A549 (cell line): ENCODE results near the gene DCLRE1B. TPM values are rescaled to one million over a fixed set of nuclear protein-coding genes. Genes with fewer than 3 reads are reported as not detected.

ENCODE experiments used
- ATAC-seq, 2 experiments: fragments of 200-7000 bp in 1 of 2; fragments of >200 bp in 1 of 2; cut with Nextera tagmentation in 1 of 2; cut with Tn5 transposase in 1 of 2; 3 replicates each; pipeline versions ENCODE4 v1.8.0 to v1.9.1; 2018 to 2020; ENCODE audit warnings: mild to moderate bottlenecking in 1 of 2, moderate library complexity in 1 of 2
- CTCF ChIA-PET: fragments of 300-600 bp; sonication (Branson Sonifier 250); formaldehyde crosslinking; extraction: SDS; loops from one replicate; lab custom pipeline; 2021; ENCODE audit warnings: antibody characterized with exemption, inconsistent platforms; lab: Yijun Ruan, JAX
- POLR2A ChIA-PET: fragments of 350-600 bp; formaldehyde crosslinking; extraction: SDS; loops from one replicate; lab custom pipeline; 2021; ENCODE audit warnings: antibody characterized with exemption, inconsistent platforms; lab: Yijun Ruan, JAX
- DNase-seq, 2 experiments: peaks; one replicate each; pipeline versions ENCODE4 v3.0.0 to v3.0.0-alpha.2; 2011 to 2016; ENCODE audit warnings: low read depth in 1 of 2, low spot score in 1 of 2
- FAIRE-seq: peaks from 2 replicates; lab custom pipeline; 2011; peaks lifted over from hg19 to GRCh38; lab: Jason Lieb, UNC
- H3K27ac ChIP-seq, 2 experiments: fragments of >200 bp; sonication (Bioruptor Twin); formaldehyde crosslinking; 3 replicates each; pipeline ENCODE4 v1.5.1; 2016 to 2017
- H3K4me1 ChIP-seq: fragments of >200 bp; sonication (Bioruptor Twin); formaldehyde crosslinking; 3 replicates; pipeline ENCODE4 v1.6.1; 2016
- H3K4me2 ChIP-seq: fragments of >200 bp; sonication (Bioruptor Twin); formaldehyde crosslinking; 3 replicates; pipeline ENCODE4 v1.6.1; 2016
- H3K4me3 ChIP-seq: fragments of >200 bp; sonication (Bioruptor Twin); formaldehyde crosslinking; 3 replicates; pipeline ENCODE4 v1.5.1; 2016
- H3K9me3 ChIP-seq: fragments of >200 bp; sonication (Bioruptor Twin); formaldehyde crosslinking; 3 replicates; pipeline ENCODE4 v1.6.1; 2016
- ATOH8 ChIP-seq: fragments of 250-450 bp; sonication (Bioruptor Pico); IDR thresholded peaks from 2 replicates; pipeline ENCODE4 v1.5.0; 2020; ENCODE audit warnings: low read depth, mild to moderate bottlenecking, moderate library complexity
- BHLHE40 ChIP-seq: IDR thresholded peaks from 2 replicates; pipeline ENCODE4 v1.6.1; 2012; ENCODE audit warnings: low read depth, low read length, inconsistent platforms
- CBX2 ChIP-seq: fragments of 200-600 bp; sonication (generic); IDR thresholded peaks from 2 replicates; pipeline ENCODE4 v1.6.1; 2016; ENCODE audit warnings: low read depth, mild to moderate bottlenecking, borderline replicate concordance
- CBX8 ChIP-seq: fragments of 200-600 bp; sonication (generic); IDR thresholded peaks from 2 replicates; pipeline ENCODE4 v1.6.1; 2016
- EHF ChIP-seq: fragments of 250-450 bp; sonication (Bioruptor Pico); IDR thresholded peaks from 2 replicates; pipeline ENCODE4 v1.5.0; 2020; ENCODE audit warnings: mild to moderate bottlenecking
- HEYL ChIP-seq: fragments of 250-450 bp; sonication (Bioruptor Pico); IDR thresholded peaks from 2 replicates; pipeline ENCODE4 v1.8.0; 2021; ENCODE audit warnings: mild to moderate bottlenecking, moderate library complexity
- JUN ChIP-seq, 2 experiments: fragments of >200 bp; sonication (Bioruptor Twin); formaldehyde crosslinking; IDR thresholded peaks; 2 replicates in 1 of 2; 3 replicates in 1 of 2; pipeline ENCODE4 v1.6.1; 2016 to 2017
- MAFK ChIP-seq: fragments of 450-650 bp; IDR thresholded peaks from 2 replicates; pipeline ENCODE4 v1.6.1; 2014; ENCODE audit not compliant: partially characterized antibody
- MAX ChIP-seq: IDR thresholded peaks from 2 replicates; pipeline ENCODE4 v1.6.1; 2012
- MAZ ChIP-seq: fragments of 150-350 bp; IDR thresholded peaks from 2 replicates; pipeline ENCODE4 v1.6.1; 2014; ENCODE audit warnings: antibody characterized with exemption, low read depth, low read length, borderline replicate concordance
- NR3C1 ChIP-seq: fragments of >200 bp; sonication (Bioruptor Twin); formaldehyde crosslinking; IDR thresholded peaks from 3 replicates; pipeline ENCODE4 v1.6.1; 2017
- POLR2A ChIP-seq: IDR thresholded peaks from 2 replicates; pipeline ENCODE4 v1.6.1; 2012; ENCODE audit warnings: mild to moderate bottlenecking, low read length
- RAD21 ChIP-seq, 2 experiments: fragments of >200 bp in 1 of 2; sonication (Bioruptor Twin) in 1 of 2; formaldehyde crosslinking in 1 of 2; IDR thresholded peaks in 1 of 2; conservative IDR thresholded peaks in 1 of 2; 2 replicates in 1 of 2; 3 replicates in 1 of 2; pipeline ENCODE4 v1.6.1; 2012 to 2018; ENCODE audit warnings: inconsistent platforms in 1 of 2
- REST ChIP-seq: fragments of 200-600 bp; sonication (generic); IDR thresholded peaks from 2 replicates; pipeline ENCODE4 v1.6.1; 2016; ENCODE audit warnings: antibody characterized with exemption, mild to moderate bottlenecking, moderate library complexity
- SMC3 ChIP-seq: fragments of >200 bp; sonication (Bioruptor Twin); formaldehyde crosslinking; IDR thresholded peaks from 3 replicates; pipeline ENCODE4 v1.6.1; 2018; ENCODE audit warnings: inconsistent platforms
- SREBF2 ChIP-seq: fragments of 450-650 bp; IDR thresholded peaks from 2 replicates; pipeline ENCODE4 v1.6.1; 2014; ENCODE audit warnings: mild to moderate bottlenecking, moderate library complexity
- TFCP2L1 ChIP-seq: fragments of 250-450 bp; sonication (Bioruptor Pico); IDR thresholded peaks from 2 replicates; pipeline ENCODE4 v1.5.0; 2021; ENCODE audit warnings: mild to moderate bottlenecking
- TP53 ChIP-seq: fragments of 250-450 bp; sonication (Bioruptor Pico); IDR thresholded peaks from 2 replicates; pipeline ENCODE4 v1.5.0; 2021; ENCODE audit warnings: mild to moderate bottlenecking, moderate library complexity
- WGBS: methylation state at CpG from one replicate; pipeline ENCODE4 v1.1.6; 2017; ENCODE audit errors: missing lambda C conversion rate; 5-methylcytosine and 5-hydroxymethylcytosine counted together
- polyA plus RNA-seq, 4 experiments: library from polyadenylated mRNA; depleted of rRNA in 3 of 4; stranded (reverse); fragments of >200 nt; fragmentation: RNase III in 1 of 4; extraction: RNeasy Plus Mini Kit Qiagen cat#74134 plus additional on column Dnase treatment in 1 of 4; gene quantifications; 2 replicates in 3 of 4; 3 replicates in 1 of 4; pipeline ENCODE4 v1.2.3, GENCODE V29; 2011 to 2017

Gene DCLRE1B
- polyA plus RNA-seq, 2 of the 4 experiments (the other 2 are of a cell fraction) = 4.8 to 5.7 TPM

- H3K4me1 ChIP-seq = peaks cover 21% of the 10 kb centered on the region
- TF ChIP-seq ATOH8 (CRISPR knock-in tag) (no peak), CBX8 (no peak), BHLHE40 (no peak), TFCP2L1 (CRISPR knock-in tag) (no peak), RAD21 (conservative IDR thresholded peaks at IDR 0.05 in 1 of 2, IDR thresholded peaks at IDR 0.05 in 1 of 2) (no peak), MAFK (no peak), CBX2 (no peak), NR3C1 (no peak), SMC3 (no peak), HEYL (CRISPR knock-in tag) (no peak)
- FAIRE-seq = no peak
- DNase-seq = no peak
- peak overlapping the region; percentile 86 for H3K4me2 ChIP-seq
- POLR2A ChIA-PET = interaction anchor here (0.6 to 3.7 kb wide), 3 partner anchors 8 to 170 kb away, joined by 3 to 32 read pairs (median 11); partner anchors contain the start of genes AP4B1 and DCLRE1B
- peak overlapping the region; percentile 96 for H3K4me3 ChIP-seq
- ATAC-seq = no peak
- H3K9me3 ChIP-seq = no peaks in the 10 kb centered on the region
- 38% methylated on average over 6 of the region's 6 CpGs for WGBS
- H3K27ac ChIP-seq = peak overlapping the region; percentile 84 to 97
- CTCF ChIA-PET = interaction anchor here (0.9 to 2.3 kb wide), 5 partner anchors 11 to 23 kb away, joined by 3 to 9 read pairs (median 4); partner anchors contain the start of genes AP4B1 and DCLRE1B
These were observed 23.2 kb downstream of the DCLRE1B start for GRCh38 chr1:113928187-113928930.

GRCh38 chr1:113928941-113929749, 24.0 kb downstream of the DCLRE1B start, which contains the start of gene HIPK1:
TSS of gene HIPK1 (plus strand) at chr1:113929324.
- TF ChIP-seq TP53 (no peak), POLR2A (peak; percentile 50), EHF (CRISPR knock-in tag) (no peak), JUN (IDR thresholded peaks at IDR 0.05) (peak in 1 of 2 experiments; percentile 70; a peak in 3 of 5 replicates), SREBF2 (no peak), NR3C1 (no peak), REST (0 out of 2 replicates have a peak, but pooled peaks have one; percentile 15), MAX (peak; percentile 49; the same call in 1 of the 2 replicates), MAZ (0 out of 2 replicates have a peak, but pooled peaks have one; percentile 43)
- TF ChIP-seq, all 56 proteins: peak for 5
- under 1% methylated on average over 15 of the region's 61 CpGs for WGBS

More at GRCh38 chr1:113928941-113929749, 24.0 kb downstream of the DCLRE1B start, which contains the start of gene HIPK1:
- ATAC-seq = peak; percentile 90
- FAIRE-seq = no peak
- ChIA-PET CTCF (interaction anchor here (0.6 to 2.3 kb wide), 5 partner anchors 11 to 51 kb away, joined by 3 to 9 read pairs (median 4); partner anchors contain the start of genes AP4B1 and DCLRE1B), POLR2A (interaction anchor here (0.6 to 3.7 kb wide), 5 partner anchors 9 to 171 kb away, joined by 3 to 32 read pairs (median 5); partner anchors contain the start of genes AP4B1, DCLRE1B and RSBN1)
- H3K4me1 ChIP-seq = peaks cover 21% of the 10 kb centered on the region
- DNase-seq = peak; percentile 62 to 83
- peak within 1 kb of the TSS; percentile 84 to 97 for H3K27ac ChIP-seq
- H3K4me2 ChIP-seq = peak within 1 kb of the TSS; percentile 90
- H3K9me3 ChIP-seq = no peaks in the 10 kb centered on the region
- H3K4me3 ChIP-seq = peak within 1 kb of the TSS; percentile 96
